NCI-H2029 (cell line): ENCODE measurements around the gene HACD4.
"Not testable (repeated sequence)": the region's sequence is repeated elsewhere in the genome, so short reads cannot be mapped to it uniquely, and the experiment has no call there.

Experiments
- DNase-seq: peaks from one replicate; lab custom pipeline; 2025; lab: John Stamatoyannopoulos, UW

The HACD4 gene

GRCh38 chr9:20973246-20973947, 58.0 kb downstream of the HACD4 start:
- not testable (repeated sequence) for DNase-seq

DNA sequence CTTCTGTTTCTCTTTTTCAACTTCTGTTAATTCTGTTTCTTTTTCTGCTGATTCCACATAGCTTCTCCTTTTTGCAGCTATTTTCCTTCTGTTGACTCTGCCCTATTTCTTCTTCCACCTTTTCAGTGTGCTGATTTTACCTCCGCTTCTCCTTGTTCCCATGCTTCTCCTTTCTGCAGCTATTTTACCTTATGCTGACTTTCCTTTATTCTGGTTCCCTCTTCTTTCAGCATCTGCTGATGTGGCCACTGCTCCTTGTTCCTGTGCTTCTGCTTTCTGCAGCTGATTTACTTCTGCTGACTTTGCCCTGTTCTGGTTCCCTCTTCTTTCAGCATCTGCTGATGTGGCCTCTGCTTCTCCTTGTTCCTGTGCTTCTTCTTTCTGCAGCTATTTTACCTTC, 58.8 kb downstream of the HACD4 start:
- no peak for DNase-seq

DNA sequence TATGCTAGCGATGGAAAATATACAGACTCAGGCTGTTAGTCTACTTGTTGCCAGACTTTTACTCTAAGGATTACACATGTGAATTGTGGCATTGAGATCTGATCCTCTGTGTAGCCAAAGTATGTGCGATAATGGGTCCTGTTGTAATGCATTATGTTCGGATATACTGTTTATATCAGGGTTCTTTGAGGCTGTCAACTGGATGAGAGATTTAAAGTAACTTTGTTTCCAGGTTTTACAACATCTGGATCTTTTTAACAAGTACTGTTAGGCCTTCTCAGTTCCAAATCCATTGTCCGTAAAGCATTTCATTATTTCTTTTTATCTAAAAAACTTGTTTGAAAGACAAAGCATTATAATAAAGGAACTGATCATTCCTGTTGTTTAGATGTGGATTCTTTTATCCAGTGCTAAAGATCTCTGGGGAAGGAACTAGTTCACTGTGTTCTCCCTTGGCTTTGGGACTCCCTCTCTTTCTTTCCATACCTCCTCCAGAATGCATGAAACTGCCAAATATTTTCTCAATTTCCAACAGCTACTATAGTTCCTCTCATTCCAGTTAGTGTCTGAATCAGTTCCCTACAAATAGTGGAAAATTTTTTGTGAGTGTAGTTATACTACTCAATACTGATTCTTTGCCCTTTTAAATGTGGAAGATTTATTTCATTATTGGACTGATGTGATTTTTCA, 68.8 kb downstream of the HACD4 start:
- DNase-seq, result no peak

- no peak for DNase-seq
Observed at GRCh38 chr9:20950707-20951106, 80.7 kb downstream of the HACD4 start.
